HG03439 (cell line): ENCODE results near the gene PEBP1.

ENCODE experiments used
- ATAC-seq: cut with Tn5 transposase; IDR thresholded peaks from one replicate; pipeline ENCODE4 v1.9.1; 2021; ENCODE audit warnings: mild to moderate bottlenecking, moderate library complexity; ENCODE audit not compliant: unreplicated experiment

PEBP1 gene

DNA sequence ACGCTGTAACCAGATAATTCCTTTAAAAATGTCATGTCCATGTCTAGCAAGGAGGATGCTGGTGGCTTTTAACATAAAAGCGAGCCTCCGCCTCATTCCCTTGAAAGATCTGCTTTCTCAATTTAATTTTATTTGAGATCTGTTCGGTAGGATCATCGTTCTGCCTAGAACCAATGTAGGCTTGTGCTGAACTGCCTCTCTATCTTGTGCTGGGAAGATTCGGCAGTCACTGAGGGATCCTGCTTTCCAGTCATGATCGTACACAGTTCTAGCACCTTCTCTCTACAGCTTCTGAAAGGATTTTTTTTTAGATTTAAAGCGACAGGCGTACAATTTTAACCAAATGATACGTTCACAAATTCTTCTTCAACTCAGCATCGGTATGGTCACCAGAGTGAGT, 54.3 kb downstream of the PEBP1 start:
- no peak for ATAC-seq

GRCh38 chr12:118193477-118193876, 57.6 kb downstream of the PEBP1 start:
- no peak for ATAC-seq

- ATAC-seq = no peak
Measured at GRCh38 chr12:118193958-118194357, 58.0 kb downstream of the PEBP1 start.
